Smooth muscle cell (in vitro differentiated cells): ENCODE data around the gene ZC3H12A. TPM values are rescaled to one million over a fixed set of nuclear protein-coding genes. Genes with fewer than 3 reads are reported as not detected.
A peak's percentile ranks its signal among the peaks of the same experiment; 100 is the strongest.

Source experiments
- DNase-seq: peaks from one replicate; lab custom pipeline; 2025; ENCODE audit not compliant: unreplicated experiment; lab: John Stamatoyannopoulos, UW
- H2AFZ ChIP-seq: fragments of 200-600 bp; sonication (generic); 2 replicates; pipeline ENCODE4 v1.6.0; 2016; ENCODE audit warnings: antibody characterized with exemption, low read depth, mild to moderate bottlenecking
- H3F3A ChIP-seq: fragments of 200-600 bp; sonication (generic); 2 replicates; pipeline ENCODE4 v1.6.0; 2017; ENCODE audit warnings: antibody characterized with exemption, low read depth
- H3K27ac ChIP-seq: fragments of 200-600 bp; sonication (generic); 2 replicates; pipeline ENCODE4 v1.5.1; 2016; ENCODE audit warnings: low read depth, mild to moderate bottlenecking
- H3K27me3 ChIP-seq: fragments of 200-600 bp; sonication (generic); 2 replicates; pipeline ENCODE4 v1.6.1; 2016; ENCODE audit warnings: low read depth, mild to moderate bottlenecking
- H3K36me3 ChIP-seq: fragments of 200-600 bp; sonication (generic); 2 replicates; pipeline ENCODE4 v1.5.1; 2016; ENCODE audit warnings: low read depth
- H3K4me1 ChIP-seq: fragments of 200-600 bp; sonication (generic); 2 replicates; pipeline ENCODE4 v1.5.1; 2016; ENCODE audit warnings: low read depth
- H3K4me2 ChIP-seq: fragments of 200-600 bp; sonication (generic); 2 replicates; pipeline ENCODE4 v1.6.0; 2016; ENCODE audit warnings: mild to moderate bottlenecking
- H3K4me3 ChIP-seq: fragments of 200-600 bp; sonication (generic); 2 replicates; pipeline ENCODE4 v1.5.1; 2016; ENCODE audit warnings: mild to moderate bottlenecking
- H3K79me2 ChIP-seq: fragments of 200-600 bp; sonication (generic); 2 replicates; pipeline ENCODE4 v1.6.0; 2016; ENCODE audit warnings: low read depth, mild to moderate bottlenecking
- H3K9ac ChIP-seq: fragments of 200-600 bp; sonication (generic); 2 replicates; pipeline ENCODE4 v1.6.0; 2016; ENCODE audit warnings: low read depth
- H3K9me3 ChIP-seq: fragments of 200-600 bp; sonication (generic); replicated peaks from 2 replicates; pipeline ENCODE4 v1.5.1; 2016; ENCODE audit warnings: low read depth
- H4K20me1 ChIP-seq: fragments of 200-600 bp; sonication (generic); 2 replicates; pipeline ENCODE4 v1.6.0; 2016; ENCODE audit warnings: low read depth
- WGBS: methylation state at CpG from one replicate; pipeline ENCODE4 v1.1.7; 2016; ENCODE audit warnings: low lambda C conversion rate; 5-methylcytosine and 5-hydroxymethylcytosine counted together
- polyA plus RNA-seq: library from polyadenylated mRNA; unstranded; fragments of >200 nt; fragmentation: Nextera tagmentation; extraction: Ambion mirVana; gene quantifications from 2 replicates; pipeline ENCODE4 v1.2.1, GENCODE V29; 2016
- total RNA-seq: library from RNA; depleted of rRNA; stranded (reverse); fragments of >200 nt; gene quantifications from 2 replicates; pipeline ENCODE4 v1.2.3, GENCODE V29; 2014
- TF ChIP-seq, protein P1 (sequence below): fragments of 200-600 bp; sonication (generic); IDR thresholded peaks from 2 replicates; pipeline ENCODE4 v1.5.1; 2017; ENCODE audit warnings: borderline replicate concordance, mild to moderate bottlenecking, antibody characterized with exemption; ENCODE audit not compliant: insufficient read depth, poor library complexity, severe bottlenecking

Gene ZC3H12A
- total and polyA plus RNA-seq, 2 experiments from 2014 or later: 13.2 to 29.6 TPM

GRCh38 chr1:37483785-37484184, 9.4 kb downstream of the ZC3H12A start:
- H3K27ac ChIP-seq: peak overlapping the region; percentile 5
- no peak for DNase-seq
- H4K20me1 ChIP-seq: peaks cover 47% of the 10 kb centered on the region
- H3K4me3 ChIP-seq: no peak overlapping the region
- no peak overlapping the region for H3K4me2 ChIP-seq
- H2AFZ ChIP-seq: no peak overlapping the region
- 94% methylated on average over 15 of the region's 15 CpGs for WGBS
- no peaks in the 10 kb centered on the region for H3K36me3 ChIP-seq
- H3K79me2 ChIP-seq: peaks cover 12% of the 10 kb centered on the region
- H3K4me1 ChIP-seq: peaks cover 6% of the 10 kb centered on the region
- no peaks in the 10 kb centered on the region for H3K9me3 ChIP-seq
- H3F3A ChIP-seq: peaks cover 15% of the 10 kb centered on the region
- H3K27me3 ChIP-seq: no peaks in the 10 kb centered on the region
- TF ChIP-seq, protein P1, sequence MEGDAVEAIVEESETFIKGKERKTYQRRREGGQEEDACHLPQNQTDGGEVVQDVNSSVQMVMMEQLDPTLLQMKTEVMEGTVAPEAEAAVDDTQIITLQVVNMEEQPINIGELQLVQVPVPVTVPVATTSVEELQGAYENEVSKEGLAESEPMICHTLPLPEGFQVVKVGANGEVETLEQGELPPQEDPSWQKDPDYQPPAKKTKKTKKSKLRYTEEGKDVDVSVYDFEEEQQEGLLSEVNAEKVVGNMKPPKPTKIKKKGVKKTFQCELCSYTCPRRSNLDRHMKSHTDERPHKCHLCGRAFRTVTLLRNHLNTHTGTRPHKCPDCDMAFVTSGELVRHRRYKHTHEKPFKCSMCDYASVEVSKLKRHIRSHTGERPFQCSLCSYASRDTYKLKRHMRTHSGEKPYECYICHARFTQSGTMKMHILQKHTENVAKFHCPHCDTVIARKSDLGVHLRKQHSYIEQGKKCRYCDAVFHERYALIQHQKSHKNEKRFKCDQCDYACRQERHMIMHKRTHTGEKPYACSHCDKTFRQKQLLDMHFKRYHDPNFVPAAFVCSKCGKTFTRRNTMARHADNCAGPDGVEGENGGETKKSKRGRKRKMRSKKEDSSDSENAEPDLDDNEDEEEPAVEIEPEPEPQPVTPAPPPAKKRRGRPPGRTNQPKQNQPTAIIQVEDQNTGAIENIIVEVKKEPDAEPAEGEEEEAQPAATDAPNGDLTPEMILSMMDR: no peak
- H3K9ac ChIP-seq: no peak overlapping the region

DNA sequence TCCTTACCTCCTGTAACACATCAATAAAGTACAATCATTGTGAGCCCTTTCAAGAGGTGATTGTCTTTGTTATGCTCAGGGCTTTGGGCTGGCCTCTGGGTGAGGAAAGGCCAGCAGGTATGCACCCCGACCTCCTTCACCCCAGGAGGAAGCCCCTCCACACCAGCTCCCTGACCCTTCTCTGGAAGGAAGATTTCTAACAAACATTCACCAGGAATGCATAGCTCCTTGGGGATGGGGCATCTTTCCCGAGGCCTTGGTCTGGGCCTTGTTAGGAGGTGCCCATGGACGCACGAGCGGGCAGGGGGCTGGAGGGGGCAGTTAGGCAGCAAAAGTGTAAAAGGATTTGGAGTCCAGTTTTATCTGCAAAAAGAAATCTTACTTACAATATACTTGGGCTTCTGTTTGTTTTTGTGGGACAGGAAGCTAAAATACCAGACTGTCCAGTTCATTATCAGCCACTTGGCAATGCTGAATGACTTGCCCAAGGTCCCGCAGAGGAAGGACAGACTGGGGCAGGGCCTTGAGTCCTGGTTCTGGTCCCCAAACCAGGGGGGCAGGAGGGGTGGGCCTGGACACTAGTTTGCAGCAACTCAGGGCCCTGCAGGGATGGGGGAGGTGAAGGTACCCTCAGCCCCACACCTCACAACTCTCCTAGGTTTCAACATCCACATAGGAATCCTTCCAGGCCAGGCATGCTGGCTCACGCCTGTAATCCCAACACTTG, 10.1 kb downstream of the ZC3H12A start:
- Histone ChIP-seq H3K9ac (no peak overlapping the region), H3K27me3 (no peaks in the 10 kb centered on the region), H3K79me2 (peaks cover 8% of the 10 kb centered on the region), H4K20me1 (peaks cover 40% of the 10 kb centered on the region), H3K4me2 (no peak overlapping the region), H3K9me3 (no peaks in the 10 kb centered on the region), H3F3A (peaks cover 15% of the 10 kb centered on the region), H3K27ac (peak overlapping the region; percentile 24), H3K4me3 (no peak overlapping the region), H2AFZ (no peak overlapping the region), H3K4me1 (peaks cover under 1% of the 10 kb centered on the region), H3K36me3 (no peaks in the 10 kb centered on the region)
- TF ChIP-seq, protein P1: no peak
- WGBS: 87% methylated on average over 7 of the region's 7 CpGs
- no peak for DNase-seq

- H3K27ac ChIP-seq: peak overlapping the region; percentile 11
- H3K27me3 ChIP-seq: no peaks in the 10 kb centered on the region
- no peak overlapping the region for H3K4me3 ChIP-seq
- no peaks in the 10 kb centered on the region for H3K9me3 ChIP-seq
- 78% methylated on average over 6 of the region's 6 CpGs for WGBS
- no peaks in the 10 kb centered on the region for H3K79me2 ChIP-seq
- no peaks in the 10 kb centered on the region for H3K36me3 ChIP-seq
- DNase-seq: no peak
- H3K4me2 ChIP-seq: no peak overlapping the region
- TF ChIP-seq, protein P1: no peak
- peaks cover 15% of the 10 kb centered on the region for H3F3A ChIP-seq
- H2AFZ ChIP-seq: no peak overlapping the region
- peaks cover 26% of the 10 kb centered on the region for H4K20me1 ChIP-seq
- H3K9ac ChIP-seq: no peak overlapping the region
- H3K4me1 ChIP-seq: no peaks in the 10 kb centered on the region
These were observed 11.7 kb downstream of the ZC3H12A start for GRCh38 chr1:37485902-37486679.
